Endothelial cell of umbilical vein (primary cell): Measurements from ENCODE around the gene SLC35E3. TPM values are rescaled to one million over a fixed set of nuclear protein-coding genes. Genes with fewer than 3 reads are reported as not detected.
"Not testable (repeated sequence)": the region's sequence is repeated elsewhere in the genome, so short reads cannot be mapped to it uniquely, and the experiment has no call there.

ENCODE experiments used
- BruUV-seq: library from RNA; stranded (reverse); fragments of 400-500 nt; replicated peaks from 2 replicates; lab custom pipeline; 2021; lab: Mats Ljungman, UMichigan
- CTCF ChIA-PET: fragments of 300-600, 350-600 bp; sonication (Branson Sonifier 250); formaldehyde crosslinking; loops from one replicate; lab custom pipeline; 2021; ENCODE audit warnings: antibody characterized with exemption, inconsistent platforms; lab: Charles Lee
- POLR2A ChIA-PET: fragments of 300-600, 350-600 bp; sonication (Branson Sonifier 250); formaldehyde crosslinking; loops from one replicate; lab custom pipeline; 2021; ENCODE audit warnings: antibody characterized with exemption, inconsistent platforms; lab: Charles Lee
- DNase-seq: peaks from one replicate; pipeline ENCODE4 v3.0.0-alpha.2; 2011; ENCODE audit warnings: low read depth, low spot score
- FAIRE-seq: peaks from 2 replicates; lab custom pipeline; 2011; peaks lifted over from hg19 to GRCh38; lab: Jason Lieb, UNC
- H2AFZ ChIP-seq: 2 replicates; pipeline ENCODE4 v1.6.0; 2012; ENCODE audit warnings: low read depth, low read length, control low read depth, inconsistent platforms
- H3K27ac ChIP-seq: 2 replicates; pipeline ENCODE4 v1.5.1; 2011; ENCODE audit warnings: low read depth, mild to moderate bottlenecking, control low read depth, low read length, moderate library complexity; ENCODE audit not compliant: insufficient read depth
- H3K27me3 ChIP-seq, 2 experiments: 2 replicates each; pipeline versions ENCODE4 v1.6.0 to v1.6.1; 2011; ENCODE audit warnings: low read length in 2 of 2, mixed read lengths in 1 of 2; ENCODE audit not compliant: control insufficient read depth in 2 of 2, insufficient read depth in 2 of 2
- H3K36me3 ChIP-seq, 2 experiments: 2 replicates in 1 of 2; 3 replicates in 1 of 2; pipeline ENCODE4 v1.5.1; 2011; ENCODE audit warnings: low read length in 2 of 2, mild to moderate bottlenecking in 1 of 2, moderate library complexity in 1 of 2; ENCODE audit not compliant: control insufficient read depth in 2 of 2, insufficient read depth in 2 of 2; ENCODE audit errors: extremely low read depth in 1 of 2
- H3K4me1 ChIP-seq: 3 replicates; pipeline ENCODE4 v1.5.1; 2011; ENCODE audit warnings: mild to moderate bottlenecking, low read length; ENCODE audit not compliant: control insufficient read depth, insufficient read depth; ENCODE audit errors: extremely low read depth
- H3K4me2 ChIP-seq: 2 replicates; pipeline ENCODE4 v1.6.1; 2011; ENCODE audit warnings: low read length, control low read depth, mixed read lengths; ENCODE audit not compliant: insufficient read depth
- H3K4me3 ChIP-seq, 3 experiments: fragments of 200-600 bp in 1 of 3; sonication (generic), shearing (Covaris generic) in 1 of 3; replicated peaks in 1 of 3; 2 replicates each; pipeline ENCODE4 v1.5.1; 2011 to 2016; ENCODE audit warnings: control low read depth in 3 of 3, low read length in 3 of 3, mild to moderate bottlenecking in 2 of 3, inconsistent platforms in 1 of 3, low read depth in 1 of 3, moderate library complexity in 1 of 3; ENCODE audit not compliant: insufficient read depth in 1 of 3
- H3K79me2 ChIP-seq: 2 replicates; pipeline ENCODE4 v1.6.0; 2012; ENCODE audit warnings: low read length, inconsistent platforms; ENCODE audit not compliant: control insufficient read depth, insufficient read depth
- H3K9ac ChIP-seq: replicated peaks from 2 replicates; pipeline ENCODE3; 2011; ENCODE audit warnings: low read length, control low read depth; ENCODE audit not compliant: insufficient read depth; ENCODE audit errors: extremely low read depth
- H3K9me1 ChIP-seq: replicated peaks from 3 replicates; pipeline ENCODE4 v1.6.0; 2011; ENCODE audit warnings: mild to moderate bottlenecking, low read length; ENCODE audit not compliant: control insufficient read depth, insufficient read depth; ENCODE audit errors: extremely low read depth
- H3K9me3 ChIP-seq: replicated peaks from 2 replicates; pipeline ENCODE4 v1.5.1; 2012; ENCODE audit warnings: low read length, inconsistent platforms; ENCODE audit not compliant: control insufficient read depth, insufficient read depth
- H4K20me1 ChIP-seq: replicated peaks from 2 replicates; pipeline ENCODE3; 2011; ENCODE audit warnings: mild to moderate bottlenecking, low read length; ENCODE audit not compliant: control insufficient read depth, insufficient read depth; ENCODE audit errors: extremely low read depth
- FOS ChIP-seq: IDR thresholded peaks from 2 replicates; pipeline ENCODE4 v1.6.1; 2011; ENCODE audit warnings: mild to moderate bottlenecking, low read length, moderate library complexity, borderline replicate concordance; ENCODE audit not compliant: insufficient read depth
- POLR2A ChIP-seq: IDR thresholded peaks from 2 replicates; pipeline ENCODE4 v1.6.1; 2012; ENCODE audit warnings: low read depth, mild to moderate bottlenecking, control low read depth, low read length
- POLR2AphosphoS5 ChIP-seq: IDR thresholded peaks from 2 replicates; pipeline ENCODE4 v1.6.1; 2012; ENCODE audit warnings: low read depth, mild to moderate bottlenecking, control low read depth, low read length, moderate library complexity; ENCODE audit not compliant: insufficient read depth
- dilution Hi-C: fragments of 300-500 bp; cut with MboI; formaldehyde crosslinking; loops from one replicate; pipeline ENCODE4 v1.15.0; 2019; ENCODE audit warnings: low sequenced_read_pairs; ENCODE audit not compliant: extremely low pct_ligation_motif_present
- intact Hi-C: fragments of 100-400 bp; cut with micrococcal nuclease; formaldehyde crosslinking; loops from one replicate; pipeline ENCODE4 v1.10.0; 2022
- polyA plus RNA-seq, 4 experiments: library from polyadenylated mRNA; depleted of rRNA in 3 of 4; stranded (reverse) in 3 of 4; unstranded in 1 of 4; fragments of >200 nt; gene quantifications; 2 replicates each; pipeline versions ENCODE4 v1.2.1 to v1.2.3, GENCODE V29; 2011 to 2012; ENCODE audit warnings: missing spikeins in 1 of 4
- total RNA-seq: library from RNA; stranded (reverse); gene quantifications from 2 replicates; pipeline ENCODE4 v1.2.3, GENCODE V29; 2021

The SLC35E3 gene
- total and polyA plus RNA-seq, 2 donors (not counting 3 experiments of a cell fraction or from before 2014, with no cell fraction given) = 8.1 to 13.8 TPM

DNA sequence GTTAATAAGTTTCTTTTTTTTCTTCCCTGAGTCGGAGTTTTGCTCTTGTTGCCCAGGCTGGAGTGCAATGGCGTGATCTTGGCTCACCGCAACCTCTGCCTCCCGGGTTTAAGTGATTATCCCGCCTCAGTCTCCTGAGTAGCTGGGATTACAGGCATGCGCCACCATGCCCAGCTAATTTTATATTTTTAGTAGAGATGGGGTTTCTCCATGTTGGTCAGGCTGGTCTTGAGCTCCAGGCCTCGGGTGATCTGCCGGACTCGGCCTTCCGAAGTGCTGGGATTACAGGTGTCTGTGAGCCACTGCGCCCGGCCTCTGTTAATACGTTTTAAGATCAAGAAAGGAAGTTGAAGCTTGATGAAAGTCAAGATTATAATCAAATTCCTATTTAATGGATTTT lies 73.5 kb downstream of the SLC35E3 start:
- peaks cover 12 to 49% of the 10 kb centered on the region in 2 experiments for H3K36me3 ChIP-seq

DNA sequence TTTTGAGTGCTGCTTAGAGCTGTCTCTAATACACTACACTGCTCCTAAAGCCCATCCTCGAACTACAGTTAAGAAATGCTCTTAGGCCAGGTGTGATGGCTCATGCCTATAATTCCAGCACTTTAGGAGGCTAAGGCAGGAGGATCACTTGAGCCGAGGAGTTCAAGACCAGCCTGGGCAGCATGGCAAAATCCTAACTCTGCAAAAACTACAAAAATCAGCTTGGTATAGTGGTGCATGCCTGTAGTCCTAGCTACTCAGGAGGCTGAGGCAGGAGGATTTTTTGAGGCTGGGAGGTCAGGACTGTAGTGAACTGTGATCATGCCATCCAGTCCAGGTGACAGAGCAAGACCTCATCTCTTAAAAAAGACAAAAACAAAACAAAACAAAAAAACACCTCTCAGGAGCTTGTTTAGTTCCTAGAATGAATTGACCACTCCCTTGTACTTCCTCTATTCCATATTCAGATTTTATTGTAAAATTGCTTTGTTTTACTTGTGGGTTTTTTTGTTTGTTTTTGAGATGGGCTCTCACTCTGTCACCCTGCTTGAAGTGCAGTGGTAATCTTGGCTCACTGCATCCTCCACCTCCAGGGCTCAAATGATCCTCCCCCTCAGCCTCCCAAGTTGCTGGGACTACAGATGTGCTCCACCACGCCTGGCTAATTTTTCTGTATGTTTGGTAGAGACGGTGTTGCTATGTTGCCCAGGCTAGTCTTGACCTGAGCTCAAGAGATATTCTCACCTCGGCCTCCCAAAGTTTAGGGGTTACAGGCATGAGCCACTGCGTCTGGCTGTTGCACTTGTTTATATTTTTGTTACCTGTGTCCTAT lies 75.6 kb downstream of the SLC35E3 start:
- peaks cover 53% of the 10 kb centered on the region for H3K79me2 ChIP-seq
- FAIRE-seq = no peak
- H3K9me1 ChIP-seq = no peaks in the 10 kb centered on the region
- no peak overlapping the region for H2AFZ ChIP-seq
- no peak overlapping the region for H3K4me3 ChIP-seq
- TF ChIP-seq POLR2AphosphoS5 (peak; percentile 24), POLR2A (peak; percentile 31), FOS (no peak)
- no peak overlapping the region for H3K9ac ChIP-seq
- H3K36me3 ChIP-seq = peaks cover 13 to 44% of the 10 kb centered on the region in 2 experiments
- dilution Hi-C loops (no loop called here), intact Hi-C loops (loop anchor here (2.0 kb wide), 1 partner anchor 13 kb away; the partner anchor contains the start of gene MDM2)
- BruUV-seq = no TSS peak
- H3K4me2 ChIP-seq = no peak overlapping the region
- H3K27me3 ChIP-seq = no peaks in the 10 kb centered on the region
- H4K20me1 ChIP-seq = peaks cover 12% of the 10 kb centered on the region
- ChIA-PET POLR2A (interaction anchor here (0.5 to 1.5 kb wide), 4 partner anchors 8 to 12 kb away, joined by 3 to 5 read pairs (median 3); no protein-coding TSS in a partner anchor), CTCF (interaction anchor here (0.6 to 1.3 kb wide), 2 partner anchors 9 to 598 kb away, joined by 3 to 7 read pairs; no protein-coding TSS in a partner anchor)
- H3K4me1 ChIP-seq = peaks cover 8% of the 10 kb centered on the region
- no peak for DNase-seq
- H3K9me3 ChIP-seq = no peaks in the 10 kb centered on the region
- H3K27ac ChIP-seq = no peak overlapping the region

More for the DNA sequence above, 73.5 kb downstream of the SLC35E3 start:
- H3K27me3 ChIP-seq, DNase-seq, intact Hi-C loops, H3K9ac ChIP-seq, H3K4me3 ChIP-seq, H2AFZ ChIP-seq, dilution Hi-C loops, FAIRE-seq, H3K4me1 ChIP-seq, H3K4me2 ChIP-seq, POLR2A ChIA-PET, H3K9me1 ChIP-seq, H3K9me3 ChIP-seq, BruUV-seq, H3K27ac ChIP-seq: not testable (repeated sequence)
- CTCF ChIA-PET = interaction anchor here (1.0 to 1.5 kb wide), 4 partner anchors 9 to 32 kb away, joined by 4 to 11 read pairs (median 4); partner anchors contain the start of gene MDM2
- peaks cover 72% of the 10 kb centered on the region for H3K79me2 ChIP-seq
- peaks cover 18% of the 10 kb centered on the region for H4K20me1 ChIP-seq
